Hepatocyte (in vitro differentiated cells): Measurements from ENCODE around the gene COL24A1. TPM values are rescaled to one million over a fixed set of nuclear protein-coding genes. Genes with fewer than 3 reads are reported as not detected.
A peak's percentile ranks its signal among the peaks of the same experiment; 100 is the strongest.

Experiments
- DNase-seq: peaks from one replicate; pipeline ENCODE4 v3.0.0-alpha.2; 2016; ENCODE audit warnings: low spot score
- H2AFZ ChIP-seq: fragments of 200-600 bp; sonication (generic); 2 replicates; pipeline ENCODE4 v1.6.0; 2016; ENCODE audit warnings: antibody characterized with exemption, mild to moderate bottlenecking
- H3K27ac ChIP-seq: fragments of 200-600 bp; sonication (generic); 2 replicates; pipeline ENCODE4 v1.5.1; 2016; ENCODE audit warnings: mild to moderate bottlenecking
- H3K27me3 ChIP-seq: fragments of 200-600 bp; sonication (generic); 2 replicates; pipeline ENCODE4 v1.6.1; 2016
- H3K36me3 ChIP-seq: fragments of 200-600 bp; sonication (generic); replicated peaks from 2 replicates; pipeline ENCODE4 v1.5.1; 2016; ENCODE audit warnings: low read depth; ENCODE audit not compliant: insufficient read depth
- H3K4me1 ChIP-seq: fragments of 200-600 bp; sonication (generic); 2 replicates; pipeline ENCODE4 v1.5.1; 2016; ENCODE audit warnings: mild to moderate bottlenecking, moderate library complexity; ENCODE audit not compliant: insufficient read depth
- H3K4me2 ChIP-seq: fragments of 200-600 bp; sonication (generic); 2 replicates; pipeline ENCODE4 v1.6.0; 2016
- H3K4me3 ChIP-seq: fragments of 200-600 bp; sonication (generic); 2 replicates; pipeline ENCODE4 v1.5.1; 2016; ENCODE audit warnings: mild to moderate bottlenecking
- H3K79me2 ChIP-seq: fragments of 200-600 bp; sonication (generic); 2 replicates; pipeline ENCODE4 v1.6.0; 2017; ENCODE audit warnings: mild to moderate bottlenecking
- H3K9me2 ChIP-seq: fragments of 200-600 bp; sonication (generic); replicated peaks from 2 replicates; pipeline ENCODE4 v1.6.0; 2017; ENCODE audit warnings: mild to moderate bottlenecking; ENCODE audit not compliant: insufficient read depth
- H3K9me3 ChIP-seq: fragments of 200-600 bp; sonication (generic); 2 replicates; pipeline ENCODE4 v1.5.1; 2016; ENCODE audit warnings: low read depth, mild to moderate bottlenecking
- H4K20me1 ChIP-seq: fragments of 200-600 bp; sonication (generic); 2 replicates; pipeline ENCODE4 v1.6.0; 2016; ENCODE audit warnings: mild to moderate bottlenecking; ENCODE audit not compliant: insufficient read depth, poor library complexity, severe bottlenecking
- CTCF ChIP-seq: fragments of 200-600 bp; sonication (generic); IDR thresholded peaks from 2 replicates; pipeline ENCODE4 v1.5.1; 2016; ENCODE audit warnings: antibody characterized with exemption, mild to moderate bottlenecking; ENCODE audit not compliant: poor library complexity
- EZH2 ChIP-seq: fragments of 200-600 bp; sonication (generic); IDR thresholded peaks from 2 replicates; pipeline ENCODE4 v1.6.1; 2016; ENCODE audit warnings: antibody characterized with exemption, mild to moderate bottlenecking, borderline replicate concordance
- EZH2phosphoT487 ChIP-seq: fragments of 200-600 bp; sonication (generic); IDR thresholded peaks from one replicate; pipeline ENCODE4 v1.6.1; 2018; ENCODE audit warnings: antibody characterized with exemption, mild to moderate bottlenecking, low read depth, moderate library complexity; ENCODE audit not compliant: unreplicated experiment, severe bottlenecking
- WGBS: methylation state at CpG from one replicate; pipeline ENCODE4 v1.1.6; 2016; ENCODE audit warnings: low lambda C conversion rate; ENCODE audit errors: missing lambda C conversion rate; 5-methylcytosine and 5-hydroxymethylcytosine counted together
- polyA plus RNA-seq: library from polyadenylated mRNA; unstranded; fragments of >200 nt; fragmentation: Nextera tagmentation; extraction: Ambion mirVana; gene quantifications from 2 replicates; pipeline ENCODE4 v1.2.1, GENCODE V29; 2016
- total RNA-seq: library from RNA; depleted of rRNA; stranded (reverse); fragments of >200 nt; gene quantifications from 2 replicates; pipeline ENCODE4 v1.2.3, GENCODE V29; 2014

COL24A1 gene
- total and polyA plus RNA-seq, 2 experiments from 2014 or later: 2.4 to 2.7 TPM

- Histone ChIP-seq H3K9me2 (no peaks in the 10 kb centered on the region), H2AFZ (no peak overlapping the region), H3K27ac (peak overlapping the region; percentile 17), H3K36me3 (no peaks in the 10 kb centered on the region), H4K20me1 (no peaks in the 10 kb centered on the region), H3K4me1 (peaks cover 21% of the 10 kb centered on the region), H3K9me3 (no peaks in the 10 kb centered on the region), H3K79me2 (no peaks in the 10 kb centered on the region), H3K27me3 (peaks cover 28% of the 10 kb centered on the region), H3K4me3 (no peak overlapping the region), H3K4me2 (no peak overlapping the region)
- TF ChIP-seq EZH2: no peak
- TF ChIP-seq EZH2phosphoT487: no peak
- no peak for TF ChIP-seq CTCF
- no peak for DNase-seq
- WGBS: 65% methylated on average over 2 of the region's 2 CpGs
Measured at GRCh38 chr1:86151427-86151826, 5.1 kb downstream of the COL24A1 start.

- TF ChIP-seq CTCF: no peak
- TF ChIP-seq EZH2phosphoT487: no peak
- no peaks in the 10 kb centered on the region for H3K9me2 ChIP-seq
Measured at GRCh38 chr1:86150553-86151055, 6.0 kb downstream of the COL24A1 start.

GRCh38 chr1:86149591-86149990 lies 7.0 kb downstream of the COL24A1 start:
- TF ChIP-seq CTCF: no peak
- Histone ChIP-seq H4K20me1 (no peaks in the 10 kb centered on the region), H3K9me3 (no peaks in the 10 kb centered on the region), H3K9me2 (no peaks in the 10 kb centered on the region), H3K79me2 (no peaks in the 10 kb centered on the region), H3K4me2 (no peak overlapping the region), H3K27me3 (peaks cover 10% of the 10 kb centered on the region), H3K27ac (no peak overlapping the region), H3K36me3 (no peaks in the 10 kb centered on the region), H3K4me3 (no peak overlapping the region), H2AFZ (no peak overlapping the region), H3K4me1 (peaks cover 2% of the 10 kb centered on the region)
- no peak for DNase-seq
- 93% methylated on average over 1 of the region's 1 CpG for WGBS

More at GRCh38 chr1:86150553-86151055, 6.0 kb downstream of the COL24A1 start:
- no peak overlapping the region for H3K27ac ChIP-seq
- H3K79me2 ChIP-seq: no peaks in the 10 kb centered on the region
- peaks cover 20% of the 10 kb centered on the region for H3K27me3 ChIP-seq
- H3K4me1 ChIP-seq: peaks cover 13% of the 10 kb centered on the region
- no peaks in the 10 kb centered on the region for H3K36me3 ChIP-seq
- H3K4me2 ChIP-seq: no peak overlapping the region
- H4K20me1 ChIP-seq: no peaks in the 10 kb centered on the region
- DNase-seq: no peak
- H3K4me3 ChIP-seq: no peak overlapping the region
- no peak overlapping the region for H2AFZ ChIP-seq
- no peaks in the 10 kb centered on the region for H3K9me3 ChIP-seq

GRCh38 chr1:86147755-86148154 lies 8.8 kb downstream of the COL24A1 start:
- TF ChIP-seq EZH2phosphoT487 (no peak), EZH2 (no peak), CTCF (no peak)
- Histone ChIP-seq H3K9me3 (no peaks in the 10 kb centered on the region), H3K36me3 (no peaks in the 10 kb centered on the region), H4K20me1 (no peaks in the 10 kb centered on the region), H3K4me3 (no peak overlapping the region), H2AFZ (no peak overlapping the region), H3K27ac (no peak overlapping the region), H3K4me2 (no peak overlapping the region), H3K4me1 (no peaks in the 10 kb centered on the region), H3K27me3 (peaks cover 4% of the 10 kb centered on the region), H3K79me2 (no peaks in the 10 kb centered on the region), H3K9me2 (no peaks in the 10 kb centered on the region)
- WGBS: 94% methylated on average over 2 of the region's 2 CpGs
- DNase-seq: no peak
